HCT116 (cell line): ENCODE measurements around the gene CNMD. TPM values are rescaled to one million over a fixed set of nuclear protein-coding genes. Genes with fewer than 3 reads are reported as not detected.

Source experiments
- ATAC-seq: fragments of 200-7000 bp; cut with Tn5 transposase; 2 replicates; pipeline ENCODE4 v1.9.1; 2020; ENCODE audit warnings: mild to moderate bottlenecking, moderate library complexity
- BruUV-seq: library from RNA; stranded (reverse); fragments of 400-500 nt; replicated peaks from 2 replicates; lab custom pipeline; 2021; lab: Mats Ljungman, UMichigan
- CTCF ChIA-PET: fragments of 300-600 bp; sonication (Branson Sonifier 250); formaldehyde crosslinking; loops from one replicate; lab custom pipeline; 2021; ENCODE audit warnings: antibody characterized with exemption; lab: Charles Lee
- POLR2A ChIA-PET: fragments of 300-600, 350-600 bp; sonication (Branson Sonifier 250); formaldehyde crosslinking; loops from one replicate; lab custom pipeline; 2021; ENCODE audit warnings: antibody characterized with exemption; lab: Charles Lee
- RAD21 ChIA-PET, 2 experiments: fragments of 300-600 bp; sonication (Branson Sonifier 250); formaldehyde crosslinking; loops; one replicate each; lab custom pipeline; 2023; ENCODE audit warnings: low total read pairs in 2 of 2; ENCODE audit not compliant: uncharacterized antibody in 2 of 2, unreplicated experiment in 2 of 2, low non-redundant PET in 1 of 2; lab: Charles Lee
- DNase-seq: peaks from one replicate; pipeline ENCODE4 v3.0.0-alpha.2; 2010; ENCODE audit warnings: low read depth, low spot score
- H2AFZ ChIP-seq: fragments of 200-600 bp; shearing (Covaris generic), sonication (generic); 2 replicates; pipeline ENCODE4 v1.6.1; 2017; ENCODE audit warnings: low read depth, mixed run types, mixed read lengths, antibody characterized with exemption, low read length; ENCODE audit not compliant: poor library complexity, severe bottlenecking
- H3K27ac ChIP-seq: 2 replicates; pipeline ENCODE4 v1.5.1; 2012; ENCODE audit warnings: low read depth, low read length
- H3K27me3 ChIP-seq: fragments of 200-600 bp; sonication (generic); 2 replicates; pipeline ENCODE4 v1.6.1; 2016; ENCODE audit warnings: mixed run types, low read length, mixed read lengths; ENCODE audit not compliant: insufficient read depth
- H3K36me3 ChIP-seq, 2 experiments: fragments of 200-500 bp in 1 of 2; fragments of 200-600 bp in 1 of 2; sonication (Bioruptor generic) in 1 of 2; sonication (generic) in 1 of 2; 2 replicates each; pipeline versions ENCODE4 v1.5.1 to v1.6.1; 2014 to 2016; ENCODE audit warnings: low read length in 2 of 2, inconsistent platforms in 1 of 2, mixed read lengths in 1 of 2, mixed run types in 1 of 2; ENCODE audit not compliant: insufficient read depth in 2 of 2, control insufficient read depth in 1 of 2
- H3K4me1 ChIP-seq, 2 experiments: fragments of 200-600 bp in 1 of 2; sonication (generic) in 1 of 2; 2 replicates each; pipeline versions ENCODE4 v1.5.1 to v1.6.1; 2012 to 2017; ENCODE audit warnings: low read length in 2 of 2, inconsistent platforms in 1 of 2, mild to moderate bottlenecking in 1 of 2, mixed read lengths in 1 of 2, mixed run types in 1 of 2, moderate library complexity in 1 of 2; ENCODE audit not compliant: insufficient read depth in 2 of 2, control insufficient read depth in 1 of 2
- H3K4me2 ChIP-seq: fragments of 200-600 bp; sonication (generic); 2 replicates; pipeline ENCODE4 v1.6.1; 2017; ENCODE audit warnings: mixed run types, low read length, mixed read lengths
- H3K4me3 ChIP-seq, 2 experiments: fragments of 200-600 bp in 1 of 2; sonication (generic) in 1 of 2; replicated peaks in 1 of 2; 2 replicates each; pipeline ENCODE4 v1.5.1; 2011 to 2016; ENCODE audit warnings: low read length in 2 of 2, control low read depth in 1 of 2, low read depth in 1 of 2, mild to moderate bottlenecking in 1 of 2, mixed read lengths in 1 of 2, mixed run types in 1 of 2
- H3K79me2 ChIP-seq: fragments of 200-600 bp; sonication (generic); 2 replicates; pipeline ENCODE4 v1.6.1; 2017; ENCODE audit warnings: mild to moderate bottlenecking, mixed run types, low read length, moderate library complexity, mixed read lengths; ENCODE audit not compliant: insufficient read depth
- H3K9ac ChIP-seq: fragments of 200-600 bp; sonication (generic); 2 replicates; pipeline ENCODE4 v1.6.1; 2016; ENCODE audit warnings: low read length, mixed read lengths
- H3K9me2 ChIP-seq: fragments of 200-600 bp; sonication (generic), shearing (Covaris generic); 2 replicates; pipeline ENCODE4 v1.6.1; 2017; ENCODE audit warnings: mixed run types, mild to moderate bottlenecking, moderate library complexity; ENCODE audit not compliant: insufficient read depth
- H3K9me3 ChIP-seq, 2 experiments: fragments of 200-500 bp in 1 of 2; fragments of 200-600 bp in 1 of 2; sonication (Bioruptor generic) in 1 of 2; sonication (generic) in 1 of 2; 2 replicates each; pipeline ENCODE4 v1.6.1; 2014 to 2017; ENCODE audit warnings: low read length in 2 of 2, mixed read lengths in 2 of 2, inconsistent platforms in 1 of 2, low read depth in 1 of 2, mild to moderate bottlenecking in 1 of 2, mixed run types in 1 of 2, moderate library complexity in 1 of 2; ENCODE audit not compliant: control insufficient read depth in 1 of 2, insufficient read depth in 1 of 2
- H4K20me1 ChIP-seq: fragments of 200-600 bp; sonication (generic), shearing (Covaris generic); 2 replicates; pipeline ENCODE4 v1.6.1; 2017; ENCODE audit warnings: mixed run types, mild to moderate bottlenecking, moderate library complexity; ENCODE audit not compliant: insufficient read depth
- ATF3 ChIP-seq: IDR thresholded peaks from 2 replicates; pipeline ENCODE4 v1.6.1; 2012
- CTCF ChIP-seq, 3 experiments: fragments of 200-600 bp in 1 of 3; sonication (generic) in 1 of 3; IDR thresholded peaks in 2 of 3; conservative IDR thresholded peaks in 1 of 3; 2 replicates each; pipeline ENCODE4 v1.5.1; 2012 to 2017; ENCODE audit warnings: low read depth in 2 of 3, low read length in 2 of 3, antibody characterized with exemption in 1 of 3, borderline replicate concordance in 1 of 3, control low read depth in 1 of 3, mild to moderate bottlenecking in 1 of 3, mixed read lengths in 1 of 3, mixed run types in 1 of 3, moderate library complexity in 1 of 3; ENCODE audit not compliant: insufficient read depth in 1 of 3
- EZH2 ChIP-seq: fragments of 200-600 bp; sonication (generic); IDR thresholded peaks from 2 replicates; pipeline ENCODE4 v1.6.1; 2017; ENCODE audit warnings: antibody characterized with exemption, mixed run types
- EZH2phosphoT487 ChIP-seq: fragments of 200-600 bp; IDR thresholded peaks from 2 replicates; pipeline ENCODE4 v1.6.1; 2018; ENCODE audit warnings: antibody characterized with exemption, borderline replicate concordance
- JUND ChIP-seq: IDR thresholded peaks from 2 replicates; pipeline ENCODE4 v1.6.1; 2012
- TCF7L2 ChIP-seq: IDR thresholded peaks from 2 replicates; pipeline ENCODE4 v1.7.0; 2011; ENCODE audit warnings: borderline replicate concordance, inconsistent platforms; ENCODE audit not compliant: insufficient read depth, insufficient read length; ENCODE audit errors: extremely low read depth
- YY1 ChIP-seq: IDR thresholded peaks from 2 replicates; pipeline ENCODE4 v1.6.1; 2011; ENCODE audit warnings: low read length, low read depth, moderate library complexity, mild to moderate bottlenecking; ENCODE audit not compliant: insufficient replicate concordance; ENCODE audit errors: extremely low read depth
- ZBTB33 ChIP-seq: IDR thresholded peaks from 2 replicates; pipeline ENCODE4 v1.6.1; 2011; ENCODE audit warnings: mild to moderate bottlenecking, low read length, moderate library complexity; ENCODE audit not compliant: insufficient replicate concordance; ENCODE audit errors: extremely low read depth
- ZFX ChIP-seq: fragments of 450-650 bp; IDR thresholded peaks from 2 replicates; pipeline ENCODE4 v1.6.1; 2017
- ZNF274 ChIP-seq: fragments of 200-500 bp; sonication (Bioruptor generic); IDR thresholded peaks from 2 replicates; pipeline ENCODE4 v1.6.1; 2014; ENCODE audit warnings: mild to moderate bottlenecking, low read depth, low read length, inconsistent platforms
- intact Hi-C: fragments of 100-400 bp; cut with micrococcal nuclease; formaldehyde crosslinking; loops from 2 replicates; pipeline ENCODE4 v1.10.0; 2022
- total RNA-seq: library from RNA; stranded (reverse); gene quantifications from one replicate; pipeline ENCODE4 v1.2.1, GENCODE V29; 2021; ENCODE audit not compliant: unreplicated experiment

The CNMD gene
- total RNA-seq, 1 experiment from 2014 or later: not detected

- CTCF ChIA-PET: no interaction called here
- intact Hi-C loops: no loop called here
- ATAC-seq: no peak
These were observed 44.3 kb upstream of the CNMD start for GRCh38 chr13:52783943-52784342.

More at GRCh38 chr13:52783943-52784342, 44.3 kb upstream of the CNMD start:
- Histone ChIP-seq H3K4me1 (peaks cover 13 to 31% of the 10 kb centered on the region in 2 experiments; a peak in 3 of 4 replicates), H2AFZ (no peak overlapping the region), H3K27me3 (no peaks in the 10 kb centered on the region; the same call in 1 of the 2 replicates), H4K20me1 (no peaks in the 10 kb centered on the region), H3K9me2 (no peaks in the 10 kb centered on the region), H3K9me3 (no peaks in the 10 kb centered on the region), H3K27ac (no peak overlapping the region), H3K79me2 (no peaks in the 10 kb centered on the region), H3K36me3 (no peaks in the 10 kb centered on the region), H3K9ac (no peak overlapping the region), H3K4me2 (no peak overlapping the region), H3K4me3 (no peak overlapping the region)
- ChIA-PET RAD21 (no interaction called here), POLR2A (no interaction called here)
- TF ChIP-seq ATF3 (no peak), YY1 (no peak), ZFX (no peak), EZH2phosphoT487 (no peak), EZH2 (no peak), CTCF (IDR thresholded peaks at IDR 0.05 in 2 of 3, conservative IDR thresholded peaks at IDR 0.05 in 1 of 3; ENCODE audit: borderline replicate concordance in 1 of 3, insufficient read depth in 1 of 3, low read depth in 2 of 3, low read length in 2 of 3) (no peak), ZBTB33 (no peak), TCF7L2 (no peak), JUND (no peak), ZNF274 (no peak)
- DNase-seq: no peak
- no TSS peak for BruUV-seq
